ENCODE results near the gene CEACAM3.

Gene CEACAM3

DNA sequence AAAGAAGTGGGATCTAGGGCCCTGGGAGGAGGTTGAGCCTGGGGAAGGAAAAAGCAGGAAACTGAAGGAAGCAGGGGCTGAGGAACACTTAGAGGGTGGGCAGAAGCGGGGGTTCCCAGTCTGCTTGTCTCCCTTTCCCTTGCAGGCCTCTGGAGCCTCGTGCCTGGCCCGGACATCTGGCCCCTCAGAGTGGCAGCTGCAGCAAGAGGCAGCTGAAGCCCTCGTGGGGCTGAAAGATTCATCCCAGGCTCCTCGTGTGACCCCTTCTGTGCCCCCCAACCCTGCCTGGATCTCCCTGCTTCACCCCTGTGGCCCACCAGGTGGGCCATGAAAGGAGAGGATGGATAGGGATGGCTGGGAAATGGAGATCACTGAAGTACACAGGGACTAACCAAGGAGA, 54.0 kb downstream of the CEACAM3 start:
- TF ChIP-seq EZH2phosphoT487 (IDR thresholded peaks at IDR 0.05; ENCODE audit: low read length) = no peak
- TF ChIP-seq, protein P1, sequence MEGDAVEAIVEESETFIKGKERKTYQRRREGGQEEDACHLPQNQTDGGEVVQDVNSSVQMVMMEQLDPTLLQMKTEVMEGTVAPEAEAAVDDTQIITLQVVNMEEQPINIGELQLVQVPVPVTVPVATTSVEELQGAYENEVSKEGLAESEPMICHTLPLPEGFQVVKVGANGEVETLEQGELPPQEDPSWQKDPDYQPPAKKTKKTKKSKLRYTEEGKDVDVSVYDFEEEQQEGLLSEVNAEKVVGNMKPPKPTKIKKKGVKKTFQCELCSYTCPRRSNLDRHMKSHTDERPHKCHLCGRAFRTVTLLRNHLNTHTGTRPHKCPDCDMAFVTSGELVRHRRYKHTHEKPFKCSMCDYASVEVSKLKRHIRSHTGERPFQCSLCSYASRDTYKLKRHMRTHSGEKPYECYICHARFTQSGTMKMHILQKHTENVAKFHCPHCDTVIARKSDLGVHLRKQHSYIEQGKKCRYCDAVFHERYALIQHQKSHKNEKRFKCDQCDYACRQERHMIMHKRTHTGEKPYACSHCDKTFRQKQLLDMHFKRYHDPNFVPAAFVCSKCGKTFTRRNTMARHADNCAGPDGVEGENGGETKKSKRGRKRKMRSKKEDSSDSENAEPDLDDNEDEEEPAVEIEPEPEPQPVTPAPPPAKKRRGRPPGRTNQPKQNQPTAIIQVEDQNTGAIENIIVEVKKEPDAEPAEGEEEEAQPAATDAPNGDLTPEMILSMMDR (IDR thresholded peaks at IDR 0.05; ENCODE audit: low read length) = no peak
- no peak for TF ChIP-seq EZH2 (optimal IDR thresholded peaks at IDR 0.05; ENCODE audit: low read depth, low read length)
- Histone ChIP-seq H3K9ac (ENCODE audit: low read length) (no peak overlapping the region), H3K36me3 (replicated peaks; ENCODE audit: insufficient read depth, low read length) (no peaks in the 10 kb centered on the region), H3K9me2 (replicated peaks; ENCODE audit: insufficient read depth, low read length) (no peaks in the 10 kb centered on the region), H4K20me1 (ENCODE audit: insufficient read depth, low read length) (no peaks in the 10 kb centered on the region), H3K9me3 (replicated peaks; ENCODE audit: insufficient read depth, low read length) (no peaks in the 10 kb centered on the region), H3K27me3 (replicated peaks; ENCODE audit: insufficient read depth, low read length) (peaks cover 71% of the 10 kb centered on the region), H3K27ac (ENCODE audit: low read length) (no peak overlapping the region), H3F3A (ENCODE audit: insufficient read depth, low read length) (no peaks in the 10 kb centered on the region), H3K79me2 (ENCODE audit: low read length) (no peaks in the 10 kb centered on the region), H3K4me3 (ENCODE audit: low read length) (no peak overlapping the region), H3K4me1 (ENCODE audit: low read length) (no peaks in the 10 kb centered on the region), H2AFZ (ENCODE audit: low read length) (no peak overlapping the region), H3K4me2 (ENCODE audit: low read depth, low read length) (no peak overlapping the region)
- DNase-seq = no peak

DNA sequence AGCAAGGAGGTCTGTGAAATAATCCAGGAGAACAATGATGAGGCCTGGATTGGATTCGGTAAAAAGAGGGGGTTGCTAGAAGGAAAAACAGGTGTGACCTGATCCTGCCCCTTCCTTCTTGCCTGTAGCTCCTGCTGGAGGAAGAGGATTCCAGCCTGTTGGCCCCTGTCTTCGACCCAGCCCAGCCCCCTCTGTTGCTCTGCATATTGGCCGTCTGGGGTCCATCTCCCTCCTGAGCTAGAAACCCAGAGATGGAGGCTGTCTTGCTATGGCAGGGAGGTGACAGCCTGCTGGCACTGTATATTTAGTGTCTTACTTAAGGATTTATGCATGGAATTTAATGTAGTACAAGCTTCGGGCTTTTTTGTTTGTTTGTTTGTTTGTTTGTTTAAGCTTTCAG, 55.1 kb downstream of the CEACAM3 start:
- Histone ChIP-seq H4K20me1 (ENCODE audit: insufficient read depth, low read length) (no peaks in the 10 kb centered on the region), H3K9ac (ENCODE audit: low read length) (no peak overlapping the region), H3F3A (ENCODE audit: insufficient read depth, low read length) (no peaks in the 10 kb centered on the region), H3K9me2 (replicated peaks; ENCODE audit: insufficient read depth, low read length) (no peaks in the 10 kb centered on the region), H3K9me3 (replicated peaks; ENCODE audit: insufficient read depth, low read length) (no peaks in the 10 kb centered on the region), H3K4me1 (ENCODE audit: low read length) (no peaks in the 10 kb centered on the region), H3K79me2 (ENCODE audit: low read length) (no peaks in the 10 kb centered on the region), H3K4me3 (ENCODE audit: low read length) (no peak overlapping the region), H3K27ac (ENCODE audit: low read length) (no peak overlapping the region), H2AFZ (ENCODE audit: low read length) (no peak overlapping the region), H3K27me3 (replicated peaks; ENCODE audit: insufficient read depth, low read length) (peaks cover 64% of the 10 kb centered on the region), H3K36me3 (replicated peaks; ENCODE audit: insufficient read depth, low read length) (no peaks in the 10 kb centered on the region), H3K4me2 (ENCODE audit: low read depth, low read length) (no peak overlapping the region)
- no peak for TF ChIP-seq EZH2phosphoT487 (IDR thresholded peaks at IDR 0.05; ENCODE audit: low read length)
- TF ChIP-seq, protein P1 (IDR thresholded peaks at IDR 0.05; ENCODE audit: low read length) = no peak
- TF ChIP-seq EZH2 (optimal IDR thresholded peaks at IDR 0.05; ENCODE audit: low read depth, low read length) = no peak
- no peak for DNase-seq

DNA sequence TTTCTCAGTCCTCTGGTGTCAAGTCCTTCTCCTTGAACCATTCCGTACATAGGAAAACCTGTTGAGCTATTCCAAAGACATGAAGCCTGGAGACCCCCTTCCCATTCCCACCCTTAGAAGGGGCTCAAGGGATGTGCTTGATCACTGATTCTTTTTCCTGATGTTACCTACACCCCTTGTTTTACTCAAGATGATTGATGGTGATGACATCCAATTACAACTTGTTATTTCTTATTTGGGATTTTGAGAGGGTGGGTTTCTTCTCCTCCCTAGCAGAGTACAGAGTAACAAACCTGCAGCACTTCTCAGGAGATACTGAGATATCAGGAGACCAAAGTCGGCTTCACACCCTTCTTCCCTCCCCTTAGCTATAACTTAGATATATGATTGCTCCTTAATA, 57.0 kb downstream of the CEACAM3 start:
- Histone ChIP-seq H2AFZ (ENCODE audit: low read length) (no peak overlapping the region), H3K4me1 (ENCODE audit: low read length) (no peaks in the 10 kb centered on the region), H3K27me3 (replicated peaks; ENCODE audit: insufficient read depth, low read length) (peaks cover 51% of the 10 kb centered on the region), H3K4me3 (ENCODE audit: low read length) (no peak overlapping the region), H4K20me1 (ENCODE audit: insufficient read depth, low read length) (no peaks in the 10 kb centered on the region), H3K9me3 (replicated peaks; ENCODE audit: insufficient read depth, low read length) (no peaks in the 10 kb centered on the region), H3K4me2 (ENCODE audit: low read depth, low read length) (no peak overlapping the region), H3F3A (ENCODE audit: insufficient read depth, low read length) (no peaks in the 10 kb centered on the region), H3K9me2 (replicated peaks; ENCODE audit: insufficient read depth, low read length) (no peaks in the 10 kb centered on the region), H3K9ac (ENCODE audit: low read length) (no peak overlapping the region), H3K27ac (ENCODE audit: low read length) (no peak overlapping the region), H3K79me2 (ENCODE audit: low read length) (no peaks in the 10 kb centered on the region), H3K36me3 (replicated peaks; ENCODE audit: insufficient read depth, low read length) (no peaks in the 10 kb centered on the region)
- no peak for DNase-seq
- TF ChIP-seq EZH2phosphoT487 (IDR thresholded peaks at IDR 0.05; ENCODE audit: low read length) (no peak), EZH2 (optimal IDR thresholded peaks at IDR 0.05; ENCODE audit: low read depth, low read length) (no peak)
- TF ChIP-seq, protein P1 (IDR thresholded peaks at IDR 0.05; ENCODE audit: low read length) = no peak

Measured in MM.1S (cell line).